ENCODE data around the gene ANKRD45.
A peak's percentile ranks its signal among the peaks of the same experiment; 100 is the strongest.
"Not testable (repeated sequence)": the region's sequence is repeated elsewhere in the genome, so short reads cannot be mapped to it uniquely, and the experiment has no call there.

ANKRD45 gene

DNA sequence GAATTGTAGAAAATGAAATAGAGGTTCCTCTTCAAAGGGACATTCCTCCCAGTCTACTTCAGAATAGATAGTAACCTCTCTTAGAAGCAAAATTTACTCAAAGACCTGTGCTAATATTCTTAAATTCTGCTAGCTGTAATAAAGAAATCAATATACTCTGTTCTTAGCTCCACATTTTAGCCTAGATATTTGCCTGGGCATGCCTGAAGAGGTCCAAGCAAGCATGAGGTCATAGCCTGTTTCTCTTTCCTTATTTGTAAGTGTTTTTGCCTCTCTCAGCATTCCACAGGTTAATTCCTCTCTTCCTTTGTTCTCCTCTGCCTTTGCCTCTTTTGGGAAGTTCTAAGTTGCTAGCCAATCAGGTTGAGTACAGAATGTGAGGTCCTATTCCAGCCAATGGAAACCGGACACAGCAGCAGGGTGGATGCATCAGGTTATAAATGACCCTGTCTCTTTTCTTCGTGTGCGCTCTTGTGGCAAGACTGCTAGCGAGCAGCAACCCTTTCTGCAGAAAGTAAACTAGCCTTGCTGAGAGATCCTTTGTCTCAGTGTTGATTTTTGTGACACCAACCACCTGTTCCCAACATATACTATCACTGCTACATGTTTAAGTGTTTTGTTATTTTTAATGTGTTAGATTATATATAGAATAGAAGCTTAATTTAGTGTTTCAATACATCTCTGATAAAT, 27.1 kb downstream of the ANKRD45 start:
- DNase-seq (ENCODE audit: low spot score): not testable (repeated sequence)

DNA sequence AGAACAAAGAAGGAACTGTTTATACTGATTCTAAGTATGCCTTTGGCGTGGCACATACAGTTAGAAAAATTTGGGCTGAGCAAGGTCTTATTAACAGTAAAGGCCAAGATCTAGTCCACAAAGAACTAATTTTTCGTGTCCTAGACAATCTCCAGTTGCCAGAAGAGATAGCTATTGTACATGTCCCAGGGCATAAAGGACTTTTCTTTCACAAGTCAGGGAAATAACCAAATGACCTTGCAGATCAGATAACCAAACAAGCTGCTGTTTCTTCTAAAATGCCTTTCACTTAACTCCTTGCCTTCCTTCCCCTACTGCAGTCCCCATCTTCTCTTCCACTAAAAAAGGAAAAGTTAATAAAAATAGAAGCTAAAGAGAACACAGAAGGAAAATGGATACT, 30.5 kb downstream of the ANKRD45 start:
- no peak for DNase-seq (ENCODE audit: low spot score)

DNA sequence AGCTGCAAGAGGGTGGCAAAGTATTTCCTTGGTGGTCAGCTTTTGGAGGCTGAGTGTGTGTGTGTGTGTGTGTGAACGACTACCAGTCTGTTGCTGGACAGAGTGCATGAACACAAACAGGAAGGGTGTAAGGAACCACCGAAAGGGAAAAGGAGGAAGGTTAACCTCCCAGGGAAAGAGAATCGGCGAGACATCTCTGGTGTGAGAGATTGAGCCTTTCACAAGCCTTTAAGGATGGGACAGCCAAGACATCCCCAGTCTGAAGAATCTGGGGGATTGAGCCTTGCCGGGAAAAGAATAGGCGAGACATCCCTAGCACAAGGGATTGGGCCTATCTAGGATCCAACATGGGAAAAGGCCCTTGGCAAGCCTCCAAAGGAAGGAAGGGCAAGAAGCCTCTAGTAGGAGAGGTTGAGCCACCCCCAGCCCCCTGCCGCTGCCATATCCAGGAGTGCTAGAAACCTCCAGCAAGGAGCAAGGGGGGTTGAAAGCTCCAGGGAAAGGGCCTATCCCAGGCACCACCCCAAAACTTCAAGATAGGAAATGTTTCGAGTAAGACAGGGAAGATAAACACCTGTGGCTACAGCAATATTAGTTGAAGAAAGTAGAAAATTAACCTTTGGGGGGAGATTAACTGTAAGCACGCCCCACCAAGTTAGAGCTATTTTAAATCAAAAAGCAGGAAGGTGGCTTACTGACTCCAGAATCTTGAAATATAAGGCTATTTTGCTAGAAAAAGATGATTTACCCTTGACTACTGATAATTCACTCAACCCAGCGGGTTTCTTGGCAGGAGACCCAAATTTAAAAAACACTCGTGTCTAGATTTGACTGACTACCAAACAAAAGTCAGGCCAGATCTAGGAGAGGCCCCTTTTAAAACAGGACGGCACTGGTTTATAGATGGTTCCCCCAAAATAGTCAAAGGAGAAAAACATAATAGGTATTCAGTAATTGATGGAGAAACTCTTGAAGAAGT, 31.3 kb downstream of the ANKRD45 start:
- DNase-seq (ENCODE audit: low spot score): no peak

- not testable (repeated sequence) for DNase-seq (ENCODE audit: low spot score)
Measured at GRCh38 chr1:173637236-173638042, 32.2 kb downstream of the ANKRD45 start.

GRCh38 chr1:173635116-173635515, 34.5 kb downstream of the ANKRD45 start, which contains the start of gene TEX50:
TEX50 (plus strand) TSS chr1:173635338; CDS start chr1:173635522, 184 bp downstream.
- no peak for DNase-seq (ENCODE audit: low spot score)

GRCh38 chr1:173628888-173629287, 40.8 kb downstream of the ANKRD45 start:
- DNase-seq (ENCODE audit: low spot score): peak; percentile 21

GRCh38 chr1:173627269-173627668, 42.4 kb downstream of the ANKRD45 start:
- DNase-seq (ENCODE audit: low spot score): no peak

DNA sequence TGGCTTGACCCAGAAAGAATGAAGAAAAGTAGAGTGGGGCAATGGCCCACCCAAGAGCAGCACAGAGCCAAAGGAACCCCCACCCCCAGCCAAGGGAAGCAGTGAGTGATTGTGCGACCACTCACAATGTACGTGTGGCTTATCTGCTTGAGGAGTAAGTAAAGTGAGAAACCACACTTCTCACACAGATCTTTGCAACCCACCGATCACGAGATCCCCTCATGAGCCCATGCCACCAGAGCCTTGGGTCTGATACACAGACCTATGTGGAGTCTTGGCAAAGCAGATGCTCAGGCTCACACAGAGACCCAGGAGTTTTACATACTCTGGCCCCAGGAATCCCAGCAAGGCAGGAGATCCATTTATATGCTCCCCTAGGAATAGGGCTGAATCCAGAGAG, 52.8 kb downstream of the ANKRD45 start:
- DNase-seq (ENCODE audit: low spot score): no peak

- not testable (repeated sequence) for DNase-seq (ENCODE audit: low spot score)
Measured at GRCh38 chr1:173613086-173613485, 56.6 kb downstream of the ANKRD45 start.

DNA sequence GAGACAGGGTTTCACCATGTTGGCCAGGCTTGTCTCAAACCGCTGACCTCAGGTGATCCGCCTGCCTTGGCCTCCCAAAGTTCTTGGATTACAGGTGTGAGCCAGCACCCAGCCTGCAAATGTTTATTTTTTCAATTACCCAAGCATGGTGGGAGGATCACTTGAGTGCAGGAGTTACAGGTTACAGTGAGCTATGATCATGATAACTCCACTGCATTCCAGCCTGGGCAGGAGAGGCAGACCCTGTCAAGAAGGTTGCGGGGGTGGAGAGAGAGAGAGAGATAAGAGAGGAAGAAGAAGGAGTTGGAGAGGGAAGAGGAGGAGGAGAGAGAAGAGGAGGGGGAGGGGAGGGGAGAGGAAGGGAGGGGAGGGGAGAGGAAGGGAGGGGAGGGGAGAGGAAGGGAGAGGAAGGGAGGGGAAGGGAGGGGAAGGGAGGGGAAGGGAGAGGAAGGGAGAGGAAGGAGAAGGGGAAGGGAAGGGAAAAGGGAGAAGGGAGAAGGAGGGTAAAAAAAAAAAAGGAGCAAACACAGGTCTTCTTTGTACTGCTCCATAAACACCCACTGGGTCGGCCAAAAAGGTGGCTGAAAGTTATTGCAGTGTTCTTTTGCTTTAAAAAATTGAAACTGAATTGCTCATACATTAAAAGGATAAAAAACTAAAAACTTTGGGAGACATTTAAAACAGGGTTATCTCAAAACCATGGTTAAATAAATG, 61.0 kb downstream of the ANKRD45 start:
- DNase-seq (ENCODE audit: low spot score): no peak

DNA sequence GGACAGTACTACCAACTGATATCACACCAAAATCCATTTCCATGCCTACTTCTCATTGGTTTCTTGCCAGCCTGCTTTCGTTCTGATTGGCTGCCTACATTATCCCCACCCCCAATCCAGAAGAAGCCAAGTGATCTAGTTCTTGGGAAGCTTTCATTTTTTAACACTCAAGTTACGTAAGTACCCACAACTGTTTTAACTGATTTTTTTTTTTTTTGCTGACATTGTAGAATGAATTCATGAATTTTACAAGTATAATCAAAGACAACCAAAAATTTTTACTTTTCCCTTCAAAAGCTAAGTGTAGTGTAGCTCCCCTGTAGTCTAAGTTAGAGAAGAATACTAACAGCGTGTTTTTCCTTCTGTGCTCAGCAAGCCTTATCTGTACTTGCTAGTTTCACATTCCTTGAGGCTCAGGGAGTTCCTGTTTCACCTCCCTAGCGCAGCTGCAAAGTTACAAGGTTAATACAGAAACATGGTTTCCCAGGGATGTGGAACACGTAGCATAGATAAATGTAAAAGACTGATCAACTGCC, 66.5 kb downstream of the ANKRD45 start, which contains the start of gene SLC9C2:
TSS of gene SLC9C2 (minus strand) at position 17 of the 536 bp plus-strand sequence. CDS start 1,296 bp downstream, outside the sequence.
- DNase-seq (ENCODE audit: low spot score): no peak

DNA sequence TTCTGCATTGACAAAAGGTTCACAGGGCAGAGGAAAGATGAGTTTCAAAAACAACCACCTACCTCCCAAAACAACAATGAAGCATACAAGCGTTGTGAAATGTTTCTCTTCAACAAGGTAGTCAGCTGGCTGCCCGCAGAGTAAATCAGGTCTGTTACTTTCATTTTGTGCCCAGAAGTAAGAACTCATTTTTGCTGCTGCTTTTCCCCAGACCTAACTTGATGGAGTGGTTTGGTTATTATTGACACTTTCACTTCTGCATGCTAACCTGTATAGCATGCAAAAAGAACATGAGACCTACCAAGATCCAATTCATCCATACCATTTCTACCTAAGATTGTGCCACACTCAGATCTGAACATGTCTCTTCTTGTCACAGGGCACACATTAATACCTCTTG, 68.1 kb downstream of the ANKRD45 start:
- DNase-seq (ENCODE audit: low spot score): no peak

DNA sequence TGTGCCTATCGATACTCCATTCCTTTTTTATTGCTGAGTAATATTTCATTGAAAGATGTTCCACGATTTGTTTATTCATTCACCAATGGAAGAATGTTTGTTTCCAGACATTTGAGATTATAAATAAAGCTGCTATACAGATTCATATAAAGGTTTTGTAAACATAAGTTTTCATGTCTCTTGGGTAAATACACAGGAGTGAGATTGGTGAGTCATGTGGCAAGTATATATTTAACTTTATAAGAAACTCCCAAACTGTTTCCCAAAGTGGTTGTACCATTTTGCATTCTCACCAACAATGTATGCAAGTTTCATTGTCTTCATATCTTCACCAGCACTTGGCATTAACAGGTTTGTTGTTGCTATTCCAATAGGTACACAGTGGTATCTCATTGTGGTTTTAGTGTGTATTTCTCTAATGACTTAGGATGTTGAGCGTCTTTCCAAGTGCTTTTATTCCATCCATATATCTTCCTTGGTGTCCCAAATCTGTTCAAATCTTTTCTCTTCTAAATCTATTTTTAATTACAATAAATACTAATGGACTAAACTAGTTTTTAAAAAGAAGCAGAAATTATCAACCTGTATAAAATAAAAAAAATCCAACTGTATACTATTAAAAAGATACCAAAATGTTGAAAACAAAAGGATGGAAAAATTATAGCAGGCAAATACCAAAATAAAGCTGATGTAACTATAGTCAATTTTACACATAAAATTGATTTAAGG, 73.4 kb downstream of the ANKRD45 start:
- no peak for DNase-seq (ENCODE audit: low spot score)

GRCh38 chr1:173591138-173591537, 78.5 kb downstream of the ANKRD45 start:
- DNase-seq (ENCODE audit: low spot score): not testable (repeated sequence)

GRCh38 chr1:173590557-173590956, 79.1 kb downstream of the ANKRD45 start:
- no peak for DNase-seq (ENCODE audit: low spot score)

DNA sequence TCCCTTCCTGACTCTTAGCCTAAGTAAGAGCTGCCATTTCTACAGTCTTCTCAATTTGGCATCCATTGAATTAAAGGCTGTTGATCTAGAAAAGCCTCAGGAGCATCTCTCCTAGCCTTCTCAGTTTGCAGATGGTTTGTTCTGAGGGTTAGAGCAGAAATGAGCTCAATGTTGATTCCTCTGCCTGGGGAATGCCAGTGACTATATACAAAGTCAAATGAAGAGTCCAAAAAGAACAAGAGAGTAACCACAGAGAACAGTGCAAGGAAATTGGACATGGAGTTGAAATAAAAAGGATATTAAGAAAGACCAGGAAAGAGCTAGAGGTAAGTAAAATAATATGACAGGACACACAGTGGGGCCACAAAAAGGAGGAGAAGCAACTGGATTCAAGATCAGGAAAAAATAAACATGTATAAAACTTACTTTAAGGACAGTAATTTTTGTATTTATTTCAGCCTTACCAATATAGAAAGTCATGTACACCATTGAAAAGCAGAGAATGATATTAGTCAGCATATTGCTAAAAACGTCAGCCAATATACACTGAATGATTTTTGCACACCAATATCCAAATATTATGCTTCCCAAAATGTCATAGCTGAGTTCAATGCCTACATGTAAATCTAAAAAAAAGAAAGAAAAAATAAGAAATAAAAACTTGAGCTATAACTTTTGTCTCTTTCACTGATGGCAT, 88.1 kb downstream of the ANKRD45 start:
- no peak for DNase-seq (ENCODE audit: low spot score)

DNA sequence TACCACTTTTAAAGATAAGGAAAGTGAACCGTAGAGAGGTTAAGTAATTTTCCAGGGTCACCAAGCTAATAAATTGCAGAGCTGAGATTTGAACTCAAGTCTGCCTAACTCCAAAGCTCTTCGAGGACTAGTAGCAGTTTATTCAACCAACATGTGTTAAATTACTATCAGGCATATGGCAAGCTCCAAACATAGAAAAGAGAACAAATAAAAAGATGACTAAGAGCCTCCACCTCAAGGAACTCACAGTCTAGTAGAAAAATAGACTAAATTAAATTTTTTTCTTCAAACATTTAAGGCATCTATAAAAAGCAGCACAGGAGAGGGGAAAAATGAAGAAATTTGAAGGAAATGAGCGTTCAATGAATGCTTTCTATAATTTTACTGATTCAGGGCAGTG, 89.0 kb downstream of the ANKRD45 start:
- DNase-seq (ENCODE audit: low spot score): peak; percentile 28

- peak; percentile 90 for DNase-seq (ENCODE audit: low spot score)
Measured at GRCh38 chr1:173580071-173580470, 89.6 kb downstream of the ANKRD45 start.

DNA sequence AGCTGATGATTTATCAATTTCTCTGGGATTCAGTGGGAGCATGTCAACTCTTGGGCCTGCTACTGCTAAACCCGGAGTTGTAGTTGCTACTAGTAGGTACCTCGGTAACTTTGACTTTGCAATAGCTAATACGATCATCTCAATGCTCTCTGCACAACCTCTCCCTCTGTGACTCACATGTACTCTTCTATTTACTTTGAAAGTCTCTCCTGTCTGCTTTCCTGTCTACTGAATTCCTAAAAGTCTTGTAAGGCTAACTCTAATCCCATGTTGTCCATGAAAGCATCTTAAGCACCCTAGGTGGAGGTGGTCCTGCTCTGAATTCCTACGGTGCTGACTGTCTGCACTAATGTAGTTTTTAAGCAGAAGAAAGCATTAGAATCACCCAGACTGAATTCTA, 96.1 kb downstream of the ANKRD45 start:
- DNase-seq (ENCODE audit: low spot score): no peak

Measured in hematopoietic multipotent progenitor cell treated with erythropoietin and hydrocortisone succinate and interleukin-3 and kit ligand, for 15 days (in vitro differentiated cells).